ENCODE measurements around the gene DKK1.

DKK1 gene

GRCh38 chr10:52276986-52277385, 37.1 kb upstream of the DKK1 start:
- no peak overlapping the region for H3K4me3 ChIP-seq (ENCODE audit: low read length)
- no peak for DNase-seq (ENCODE audit: low read depth)
- TF ChIP-seq, protein P1, sequence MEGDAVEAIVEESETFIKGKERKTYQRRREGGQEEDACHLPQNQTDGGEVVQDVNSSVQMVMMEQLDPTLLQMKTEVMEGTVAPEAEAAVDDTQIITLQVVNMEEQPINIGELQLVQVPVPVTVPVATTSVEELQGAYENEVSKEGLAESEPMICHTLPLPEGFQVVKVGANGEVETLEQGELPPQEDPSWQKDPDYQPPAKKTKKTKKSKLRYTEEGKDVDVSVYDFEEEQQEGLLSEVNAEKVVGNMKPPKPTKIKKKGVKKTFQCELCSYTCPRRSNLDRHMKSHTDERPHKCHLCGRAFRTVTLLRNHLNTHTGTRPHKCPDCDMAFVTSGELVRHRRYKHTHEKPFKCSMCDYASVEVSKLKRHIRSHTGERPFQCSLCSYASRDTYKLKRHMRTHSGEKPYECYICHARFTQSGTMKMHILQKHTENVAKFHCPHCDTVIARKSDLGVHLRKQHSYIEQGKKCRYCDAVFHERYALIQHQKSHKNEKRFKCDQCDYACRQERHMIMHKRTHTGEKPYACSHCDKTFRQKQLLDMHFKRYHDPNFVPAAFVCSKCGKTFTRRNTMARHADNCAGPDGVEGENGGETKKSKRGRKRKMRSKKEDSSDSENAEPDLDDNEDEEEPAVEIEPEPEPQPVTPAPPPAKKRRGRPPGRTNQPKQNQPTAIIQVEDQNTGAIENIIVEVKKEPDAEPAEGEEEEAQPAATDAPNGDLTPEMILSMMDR (conservative IDR thresholded peaks at IDR 0.05; ENCODE audit: low read depth, low read length) = no peak

GRCh38 chr10:52279546-52279945, 34.5 kb upstream of the DKK1 start:
- TF ChIP-seq, protein P1 (conservative IDR thresholded peaks at IDR 0.05; ENCODE audit: low read depth, low read length) = no peak
- no peak for DNase-seq (ENCODE audit: low read depth)
- no peak overlapping the region for H3K4me3 ChIP-seq (ENCODE audit: low read length)

DNA sequence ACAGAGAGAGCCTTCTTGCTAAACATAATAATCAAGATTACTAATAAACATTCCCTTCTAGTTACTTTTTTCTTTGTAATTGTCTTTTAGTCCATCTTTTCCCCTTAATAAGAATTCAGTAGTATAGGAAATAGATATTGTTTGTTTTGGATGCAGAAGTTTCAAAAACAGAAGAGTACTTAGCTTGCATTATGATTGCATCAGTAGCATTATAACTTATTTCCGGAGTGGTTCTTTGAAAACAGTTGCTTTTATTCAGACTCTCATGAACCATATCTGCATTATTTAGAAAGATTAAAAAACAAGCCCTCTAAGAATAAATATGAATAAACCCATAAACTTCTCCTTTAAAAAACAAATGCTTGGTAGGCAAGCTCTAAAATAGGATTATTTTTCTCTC, 34.0 kb upstream of the DKK1 start:
- TF ChIP-seq, protein P1 (conservative IDR thresholded peaks at IDR 0.05; ENCODE audit: low read depth, low read length) = no peak
- DNase-seq (ENCODE audit: low read depth) = no peak
- H3K4me3 ChIP-seq (ENCODE audit: low read length) = no peak overlapping the region

DNA sequence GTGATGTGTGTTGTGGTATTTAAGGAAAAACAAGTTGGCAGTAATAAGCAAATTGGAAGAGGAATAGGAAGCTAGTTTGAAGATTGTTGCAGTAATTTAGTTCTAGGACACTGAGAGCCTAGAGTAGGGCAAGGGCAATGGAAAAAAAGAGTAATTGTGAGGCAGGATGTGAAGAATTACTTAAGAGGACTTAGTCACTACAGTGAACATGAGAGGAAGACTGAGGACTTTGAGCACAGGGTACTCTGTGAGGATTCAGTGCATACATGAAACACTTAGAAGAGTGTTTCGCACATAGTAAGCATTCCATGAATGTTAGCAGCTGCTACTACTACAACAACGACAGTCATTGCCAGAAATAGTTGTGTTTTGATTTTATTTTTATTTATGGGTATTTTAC, 30.9 kb upstream of the DKK1 start:
- DNase-seq (ENCODE audit: low read depth) = no peak
- TF ChIP-seq, protein P1 (conservative IDR thresholded peaks at IDR 0.05; ENCODE audit: low read depth, low read length) = no peak
- no peak overlapping the region for H3K4me3 ChIP-seq (ENCODE audit: low read length)

DNA sequence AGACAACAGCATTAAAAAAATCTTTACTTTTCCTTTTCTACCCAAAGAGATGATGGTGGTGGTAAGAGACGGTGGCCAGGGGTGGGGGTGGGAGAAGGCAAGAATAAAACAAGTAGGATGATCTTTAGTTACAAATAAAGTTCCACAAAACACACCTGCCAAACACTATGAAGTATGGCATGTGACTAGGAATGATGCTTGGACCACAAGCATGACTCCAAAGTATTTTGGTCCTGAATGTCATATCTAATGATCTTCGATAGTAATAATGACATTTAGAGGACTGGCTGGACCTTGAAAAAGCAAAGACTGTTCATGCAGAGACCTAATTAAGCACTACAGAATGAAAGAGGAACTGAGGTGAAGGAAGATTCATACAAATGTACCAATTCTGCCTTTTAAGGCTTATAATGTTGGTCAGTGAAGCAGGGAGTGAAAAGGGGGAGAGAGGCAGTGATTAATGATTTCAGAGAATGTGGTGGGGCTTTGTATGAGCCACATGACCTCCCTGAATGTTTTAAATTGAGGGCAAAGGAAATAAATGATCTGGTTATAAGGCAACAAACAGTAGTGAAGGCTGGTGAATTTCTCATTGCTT, 29.6 kb upstream of the DKK1 start:
- H3K4me3 ChIP-seq (ENCODE audit: low read length) = no peak overlapping the region
- TF ChIP-seq, protein P1 (conservative IDR thresholded peaks at IDR 0.05; ENCODE audit: low read depth, low read length) = no peak
- DNase-seq (ENCODE audit: low read depth) = no peak

DNA sequence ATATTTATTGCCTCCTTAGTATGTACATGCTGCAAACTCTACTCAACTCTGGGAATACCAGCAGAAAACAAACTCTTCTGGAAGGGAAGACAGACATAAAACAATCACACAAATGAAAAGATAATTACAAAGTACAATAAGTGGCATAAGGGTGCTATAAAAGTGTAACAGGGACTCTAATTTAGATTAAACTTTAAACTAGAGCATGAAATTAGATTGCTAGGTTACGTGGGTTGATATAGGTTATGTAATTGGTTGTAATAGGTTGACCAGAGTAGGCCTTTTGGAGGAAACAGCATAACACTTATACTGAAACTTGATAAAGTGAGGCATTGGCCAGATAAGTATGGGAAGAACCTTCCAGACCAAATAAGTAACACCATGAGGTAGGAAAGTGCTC, 26.2 kb upstream of the DKK1 start:
- DNase-seq (ENCODE audit: low read depth) = no peak
- TF ChIP-seq, protein P1 (conservative IDR thresholded peaks at IDR 0.05; ENCODE audit: low read depth, low read length) = no peak
- H3K4me3 ChIP-seq (ENCODE audit: low read length) = no peak overlapping the region

DNA sequence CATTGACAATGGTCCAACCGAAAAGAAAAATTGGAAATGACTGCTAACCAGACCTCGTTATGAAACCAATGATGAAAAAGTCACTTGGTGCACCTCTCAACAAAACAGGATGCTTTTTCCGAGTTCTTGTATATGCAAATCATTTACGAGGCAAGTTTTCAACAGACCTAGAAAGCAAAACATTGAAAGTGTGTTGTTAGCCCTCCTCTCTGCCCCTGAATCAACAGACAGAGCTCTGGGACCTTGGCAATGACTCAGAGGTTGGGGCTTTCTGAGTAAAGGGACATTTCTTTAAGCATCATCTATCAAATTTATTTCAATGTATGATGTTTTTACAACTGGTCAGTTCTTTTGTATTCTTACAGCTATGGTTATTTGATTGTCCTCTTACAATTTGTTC, 16.3 kb upstream of the DKK1 start:
- TF ChIP-seq, protein P1 (conservative IDR thresholded peaks at IDR 0.05; ENCODE audit: low read depth, low read length) = no peak
- no peak overlapping the region for H3K4me3 ChIP-seq (ENCODE audit: low read length)
- DNase-seq (ENCODE audit: low read depth) = no peak
